ENCODE results near the gene PIK3CB.

PIK3CB gene

DNA sequence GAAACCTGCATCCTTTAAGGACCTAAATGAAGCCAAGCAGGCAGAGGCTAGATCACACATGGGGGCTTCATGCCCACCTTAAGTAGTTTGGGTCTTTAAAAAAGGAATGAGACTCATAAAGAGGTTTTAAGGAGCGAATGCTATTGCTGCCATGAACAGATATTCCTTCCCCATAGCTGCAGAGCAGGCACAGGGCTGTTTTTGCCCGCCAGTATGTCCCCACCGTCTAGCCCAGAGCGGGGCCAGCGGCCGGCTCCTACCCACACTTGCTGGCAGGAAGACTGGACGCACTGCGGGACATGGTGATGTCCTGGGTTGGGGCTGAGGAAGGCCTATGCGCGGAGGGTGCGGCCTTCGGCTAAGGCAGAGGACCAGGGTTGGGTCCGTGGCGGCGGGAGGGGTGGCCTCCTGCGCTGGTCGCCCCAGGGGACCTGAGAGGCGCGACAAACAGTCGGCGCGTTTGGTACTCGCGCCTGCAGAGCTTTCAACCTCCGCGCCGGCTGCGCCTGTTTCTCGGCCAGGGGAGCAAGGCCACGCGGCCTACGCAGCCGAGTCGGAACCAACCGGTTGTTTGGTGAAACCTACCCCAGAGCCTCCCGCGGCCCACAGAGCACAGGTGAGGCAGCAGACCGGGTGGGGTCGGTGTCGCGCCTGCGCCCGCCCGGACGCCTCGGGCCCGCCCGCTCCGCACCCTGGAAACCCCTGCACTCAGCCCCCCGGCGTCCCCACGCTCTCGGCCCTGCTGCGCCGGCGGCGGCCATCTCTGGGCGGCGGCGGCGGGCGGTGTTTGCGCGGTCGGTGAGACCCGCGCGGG, 226.2 kb downstream of the PIK3CB start, which contains the start of gene FAIM (continued):
- TF ChIP-seq, protein P1, sequence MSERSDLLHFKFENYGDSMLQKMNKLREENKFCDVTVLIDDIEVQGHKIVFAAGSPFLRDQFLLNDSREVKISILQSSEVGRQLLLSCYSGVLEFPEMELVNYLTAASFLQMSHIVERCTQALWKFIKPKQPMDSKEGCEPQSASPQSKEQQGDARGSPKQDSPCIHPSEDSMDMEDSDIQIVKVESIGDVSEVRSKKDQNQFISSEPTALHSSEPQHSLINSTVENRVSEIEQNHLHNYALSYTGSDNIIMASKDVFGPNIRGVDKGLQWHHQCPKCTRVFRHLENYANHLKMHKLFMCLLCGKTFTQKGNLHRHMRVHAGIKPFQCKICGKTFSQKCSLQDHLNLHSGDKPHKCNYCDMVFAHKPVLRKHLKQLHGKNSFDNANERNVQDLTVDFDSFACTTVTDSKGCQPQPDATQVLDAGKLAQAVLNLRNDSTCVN (tag by site-specific recombination; optimal IDR thresholded peaks at IDR 0.05) = peak; percentile 81
- no peak for TF ChIP-seq ZNF292 (tag by site-specific recombination; IDR thresholded peaks at IDR 0.05; ENCODE audit: borderline replicate concordance, low read depth)
- TF ChIP-seq ZNF558 (tag by site-specific recombination; IDR thresholded peaks at IDR 0.05) = no peak
- peak; percentile 34; the same call in 1 of the 2 replicates for TF ChIP-seq TRIM28 (IDR thresholded peaks at IDR 0.05; ENCODE audit: borderline replicate concordance, low read length)
- peak; percentile 59; the same call in 1 of the 2 replicates for TF ChIP-seq ZNF610 (tag by site-specific recombination; IDR thresholded peaks at IDR 0.05; ENCODE audit: borderline replicate concordance)
- TF ChIP-seq ZNF510 (tag by site-specific recombination; IDR thresholded peaks at IDR 0.05; ENCODE audit: insufficient replicate concordance) = no peak
- TF ChIP-seq, protein P2, sequence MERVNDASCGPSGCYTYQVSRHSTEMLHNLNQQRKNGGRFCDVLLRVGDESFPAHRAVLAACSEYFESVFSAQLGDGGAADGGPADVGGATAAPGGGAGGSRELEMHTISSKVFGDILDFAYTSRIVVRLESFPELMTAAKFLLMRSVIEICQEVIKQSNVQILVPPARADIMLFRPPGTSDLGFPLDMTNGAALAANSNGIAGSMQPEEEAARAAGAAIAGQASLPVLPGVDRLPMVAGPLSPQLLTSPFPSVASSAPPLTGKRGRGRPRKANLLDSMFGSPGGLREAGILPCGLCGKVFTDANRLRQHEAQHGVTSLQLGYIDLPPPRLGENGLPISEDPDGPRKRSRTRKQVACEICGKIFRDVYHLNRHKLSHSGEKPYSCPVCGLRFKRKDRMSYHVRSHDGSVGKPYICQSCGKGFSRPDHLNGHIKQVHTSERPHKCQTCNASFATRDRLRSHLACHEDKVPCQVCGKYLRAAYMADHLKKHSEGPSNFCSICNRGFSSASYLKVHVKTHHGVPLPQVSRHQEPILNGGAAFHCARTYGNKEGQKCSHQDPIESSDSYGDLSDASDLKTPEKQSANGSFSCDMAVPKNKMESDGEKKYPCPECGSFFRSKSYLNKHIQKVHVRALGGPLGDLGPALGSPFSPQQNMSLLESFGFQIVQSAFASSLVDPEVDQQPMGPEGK (tag by site-specific recombination; IDR thresholded peaks at IDR 0.05) = peak; percentile 77
- 0 out of 2 replicates have a peak, but pooled peaks have one; percentile 4 for TF ChIP-seq ZNF146 (tag by site-specific recombination; IDR thresholded peaks at IDR 0.05)
- peak; percentile 71 for TF ChIP-seq ZNF341 (tag by site-specific recombination; IDR thresholded peaks at IDR 0.05; ENCODE audit: low read depth)
- TF ChIP-seq, protein P3, sequence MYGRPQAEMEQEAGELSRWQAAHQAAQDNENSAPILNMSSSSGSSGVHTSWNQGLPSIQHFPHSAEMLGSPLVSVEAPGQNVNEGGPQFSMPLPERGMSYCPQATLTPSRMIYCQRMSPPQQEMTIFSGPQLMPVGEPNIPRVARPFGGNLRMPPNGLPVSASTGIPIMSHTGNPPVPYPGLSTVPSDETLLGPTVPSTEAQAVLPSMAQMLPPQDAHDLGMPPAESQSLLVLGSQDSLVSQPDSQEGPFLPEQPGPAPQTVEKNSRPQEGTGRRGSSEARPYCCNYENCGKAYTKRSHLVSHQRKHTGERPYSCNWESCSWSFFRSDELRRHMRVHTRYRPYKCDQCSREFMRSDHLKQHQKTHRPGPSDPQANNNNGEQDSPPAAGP (tag by site-specific recombination; IDR thresholded peaks at IDR 0.05) = peak; percentile 68; the same call in 1 of the 2 replicates
- TF ChIP-seq, protein P4, sequence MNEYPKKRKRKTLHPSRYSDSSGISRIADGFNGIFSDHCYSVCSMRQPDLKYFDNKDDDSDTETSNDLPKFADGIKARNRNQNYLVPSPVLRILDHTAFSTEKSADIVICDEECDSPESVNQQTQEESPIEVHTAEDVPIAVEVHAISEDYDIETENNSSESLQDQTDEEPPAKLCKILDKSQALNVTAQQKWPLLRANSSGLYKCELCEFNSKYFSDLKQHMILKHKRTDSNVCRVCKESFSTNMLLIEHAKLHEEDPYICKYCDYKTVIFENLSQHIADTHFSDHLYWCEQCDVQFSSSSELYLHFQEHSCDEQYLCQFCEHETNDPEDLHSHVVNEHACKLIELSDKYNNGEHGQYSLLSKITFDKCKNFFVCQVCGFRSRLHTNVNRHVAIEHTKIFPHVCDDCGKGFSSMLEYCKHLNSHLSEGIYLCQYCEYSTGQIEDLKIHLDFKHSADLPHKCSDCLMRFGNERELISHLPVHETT (tag by site-specific recombination; IDR thresholded peaks at IDR 0.05) = peak; percentile 47; the same call in 1 of the 2 replicates
- TF ChIP-seq ZNF776 (tag by site-specific recombination; IDR thresholded peaks at IDR 0.05; ENCODE audit: borderline replicate concordance) = no peak
- TF ChIP-seq ZNF792 (tag by site-specific recombination; IDR thresholded peaks at IDR 0.05) = peak; percentile 80; the same call in 1 of the 2 replicates
- TF ChIP-seq ZXDB (tag by site-specific recombination; IDR thresholded peaks at IDR 0.05) = peak; percentile 99
- TF ChIP-seq, protein P5, sequence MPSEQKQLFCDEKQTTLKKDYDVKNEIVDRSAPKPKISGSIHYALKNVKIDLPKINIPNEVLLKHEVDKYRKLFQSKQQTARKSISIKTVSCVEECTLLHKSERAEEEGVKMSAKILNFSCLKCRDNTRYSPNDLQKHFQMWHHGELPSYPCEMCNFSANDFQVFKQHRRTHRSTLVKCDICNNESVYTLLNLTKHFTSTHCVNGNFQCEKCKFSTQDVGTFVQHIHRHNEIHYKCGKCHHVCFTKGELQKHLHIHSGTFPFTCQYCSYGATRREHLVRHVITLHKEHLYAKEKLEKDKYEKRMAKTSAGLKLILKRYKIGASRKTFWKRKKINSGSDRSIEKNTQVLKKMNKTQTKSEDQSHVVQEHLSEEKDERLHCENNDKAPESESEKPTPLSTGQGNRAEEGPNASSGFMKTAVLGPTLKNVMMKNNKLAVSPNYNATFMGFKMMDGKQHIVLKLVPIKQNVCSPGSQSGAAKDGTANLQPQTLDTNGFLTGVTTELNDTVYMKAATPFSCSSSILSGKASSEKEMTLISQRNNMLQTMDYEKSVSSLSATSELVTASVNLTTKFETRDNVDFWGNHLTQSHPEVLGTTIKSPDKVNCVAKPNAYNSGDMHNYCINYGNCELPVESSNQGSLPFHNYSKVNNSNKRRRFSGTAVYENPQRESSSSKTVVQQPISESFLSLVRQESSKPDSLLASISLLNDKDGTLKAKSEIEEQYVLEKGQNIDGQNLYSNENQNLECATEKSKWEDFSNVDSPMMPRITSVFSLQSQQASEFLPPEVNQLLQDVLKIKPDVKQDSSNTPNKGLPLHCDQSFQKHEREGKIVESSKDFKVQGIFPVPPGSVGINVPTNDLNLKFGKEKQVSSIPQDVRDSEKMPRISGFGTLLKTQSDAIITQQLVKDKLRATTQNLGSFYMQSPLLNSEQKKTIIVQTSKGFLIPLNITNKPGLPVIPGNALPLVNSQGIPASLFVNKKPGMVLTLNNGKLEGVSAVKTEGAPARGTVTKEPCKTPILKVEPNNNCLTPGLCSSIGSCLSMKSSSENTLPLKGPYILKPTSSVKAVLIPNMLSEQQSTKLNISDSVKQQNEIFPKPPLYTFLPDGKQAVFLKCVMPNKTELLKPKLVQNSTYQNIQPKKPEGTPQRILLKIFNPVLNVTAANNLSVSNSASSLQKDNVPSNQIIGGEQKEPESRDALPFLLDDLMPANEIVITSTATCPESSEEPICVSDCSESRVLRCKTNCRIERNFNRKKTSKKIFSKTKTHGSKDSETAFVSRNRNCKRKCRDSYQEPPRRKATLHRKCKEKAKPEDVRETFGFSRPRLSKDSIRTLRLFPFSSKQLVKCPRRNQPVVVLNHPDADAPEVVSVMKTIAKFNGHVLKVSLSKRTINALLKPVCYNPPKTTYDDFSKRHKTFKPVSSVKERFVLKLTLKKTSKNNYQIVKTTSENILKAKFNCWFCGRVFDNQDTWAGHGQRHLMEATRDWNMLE (tag by site-specific recombination; conservative IDR thresholded peaks at IDR 0.05; ENCODE audit: low read depth) = peak; percentile 25; the same call in 1 of the 2 replicates
- TF ChIP-seq, protein P6, sequence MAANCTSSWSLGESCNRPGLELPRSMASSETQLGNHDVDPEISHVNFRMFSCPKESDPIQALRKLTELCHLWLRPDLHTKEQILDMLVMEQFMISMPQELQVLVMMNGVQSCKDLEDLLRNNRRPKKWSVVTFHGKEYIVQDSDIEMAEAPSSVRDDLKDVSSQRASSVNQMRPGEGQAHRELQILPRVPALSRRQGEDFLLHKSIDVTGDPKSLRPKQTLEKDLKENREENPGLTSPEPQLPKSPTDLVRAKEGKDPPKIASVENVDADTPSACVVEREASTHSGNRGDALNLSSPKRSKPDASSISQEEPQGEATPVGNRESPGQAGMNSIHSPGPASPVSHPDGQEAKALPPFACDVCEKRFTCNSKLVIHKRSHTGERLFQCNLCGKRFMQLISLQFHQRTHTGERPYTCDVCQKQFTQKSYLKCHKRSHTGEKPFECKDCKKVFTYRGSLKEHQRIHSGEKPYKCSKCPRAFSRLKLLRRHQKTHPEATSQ (tag by site-specific recombination; IDR thresholded peaks at IDR 0.05) = peak; percentile 66; the same call in 1 of the 2 replicates
- TF ChIP-seq ZNF585B (tag by site-specific recombination; IDR thresholded peaks at IDR 0.05) = no peak
- TF ChIP-seq ZBTB20 (tag by site-specific recombination; IDR thresholded peaks at IDR 0.05) = peak; percentile 73; the same call in 1 of the 2 replicates
- TF ChIP-seq ZNF654 (tag by site-specific recombination; IDR thresholded peaks at IDR 0.05; ENCODE audit: low read depth) = no peak
- TF ChIP-seq, protein P7, sequence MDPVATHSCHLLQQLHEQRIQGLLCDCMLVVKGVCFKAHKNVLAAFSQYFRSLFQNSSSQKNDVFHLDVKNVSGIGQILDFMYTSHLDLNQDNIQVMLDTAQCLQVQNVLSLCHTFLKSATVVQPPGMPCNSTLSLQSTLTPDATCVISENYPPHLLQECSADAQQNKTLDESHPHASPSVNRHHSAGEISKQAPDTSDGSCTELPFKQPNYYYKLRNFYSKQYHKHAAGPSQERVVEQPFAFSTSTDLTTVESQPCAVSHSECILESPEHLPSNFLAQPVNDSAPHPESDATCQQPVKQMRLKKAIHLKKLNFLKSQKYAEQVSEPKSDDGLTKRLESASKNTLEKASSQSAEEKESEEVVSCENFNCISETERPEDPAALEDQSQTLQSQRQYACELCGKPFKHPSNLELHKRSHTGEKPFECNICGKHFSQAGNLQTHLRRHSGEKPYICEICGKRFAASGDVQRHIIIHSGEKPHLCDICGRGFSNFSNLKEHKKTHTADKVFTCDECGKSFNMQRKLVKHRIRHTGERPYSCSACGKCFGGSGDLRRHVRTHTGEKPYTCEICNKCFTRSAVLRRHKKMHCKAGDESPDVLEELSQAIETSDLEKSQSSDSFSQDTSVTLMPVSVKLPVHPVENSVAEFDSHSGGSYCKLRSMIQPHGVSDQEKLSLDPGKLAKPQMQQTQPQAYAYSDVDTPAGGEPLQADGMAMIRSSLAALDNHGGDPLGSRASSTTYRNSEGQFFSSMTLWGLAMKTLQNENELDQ (tag by site-specific recombination; IDR thresholded peaks at IDR 0.05; ENCODE audit: low read depth) = no peak
- no peak for TF ChIP-seq ZNF837 (tag by site-specific recombination; IDR thresholded peaks at IDR 0.05)
- no peak for TF ChIP-seq ZNF19 (tag by site-specific recombination; IDR thresholded peaks at IDR 0.05; ENCODE audit: low read depth)
- TF ChIP-seq ZIC2 (tag by site-specific recombination; IDR thresholded peaks at IDR 0.05) = peak; percentile 86

Measured in HEK293 (cell line).